Measurements from ENCODE around the gene TCEAL4.

GRCh38 chrX:103537871-103538387 lies 47.4 kb upstream of the TCEAL4 start:
- TF ChIP-seq POLR2A (IDR thresholded peaks at IDR 0.05) = no peak
- TF ChIP-seq CTCF (IDR thresholded peaks at IDR 0.05 in 4 of 5, conservative IDR thresholded peaks at IDR 0.05 in 1 of 5) = no peak

Measured in gastrocnemius medialis (tissue), 4 donors.